GM12872 (cell line): ENCODE data around the gene FOXD3.

ENCODE experiments used
- TF ChIP-seq, protein P1 (sequence below): IDR thresholded peaks from 3 replicates; pipeline ENCODE4 v1.5.1; 2011; ENCODE audit warnings: low read depth, mild to moderate bottlenecking, low read length, moderate library complexity; ENCODE audit not compliant: insufficient read depth

FOXD3 gene

GRCh38 chr1:63367215-63368103 lies 45.1 kb downstream of the FOXD3 start, which contains the start of gene ALG6:
Gene ALG6, plus strand, starts transcription at chr1:63367627. Its CDS starts 3,351 bp downstream, at chr1:63370978.
- TF ChIP-seq, protein P1, sequence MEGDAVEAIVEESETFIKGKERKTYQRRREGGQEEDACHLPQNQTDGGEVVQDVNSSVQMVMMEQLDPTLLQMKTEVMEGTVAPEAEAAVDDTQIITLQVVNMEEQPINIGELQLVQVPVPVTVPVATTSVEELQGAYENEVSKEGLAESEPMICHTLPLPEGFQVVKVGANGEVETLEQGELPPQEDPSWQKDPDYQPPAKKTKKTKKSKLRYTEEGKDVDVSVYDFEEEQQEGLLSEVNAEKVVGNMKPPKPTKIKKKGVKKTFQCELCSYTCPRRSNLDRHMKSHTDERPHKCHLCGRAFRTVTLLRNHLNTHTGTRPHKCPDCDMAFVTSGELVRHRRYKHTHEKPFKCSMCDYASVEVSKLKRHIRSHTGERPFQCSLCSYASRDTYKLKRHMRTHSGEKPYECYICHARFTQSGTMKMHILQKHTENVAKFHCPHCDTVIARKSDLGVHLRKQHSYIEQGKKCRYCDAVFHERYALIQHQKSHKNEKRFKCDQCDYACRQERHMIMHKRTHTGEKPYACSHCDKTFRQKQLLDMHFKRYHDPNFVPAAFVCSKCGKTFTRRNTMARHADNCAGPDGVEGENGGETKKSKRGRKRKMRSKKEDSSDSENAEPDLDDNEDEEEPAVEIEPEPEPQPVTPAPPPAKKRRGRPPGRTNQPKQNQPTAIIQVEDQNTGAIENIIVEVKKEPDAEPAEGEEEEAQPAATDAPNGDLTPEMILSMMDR = no peak

- TF ChIP-seq, protein P1 = no peak
These were observed 45.8 kb downstream of the FOXD3 start for GRCh38 chr1:63368131-63368530.
